C4-2B (cell line): Measurements from ENCODE around the gene B3GALT4.

Experiments used
- ZFX ChIP-seq: fragments of 450-650 bp; IDR thresholded peaks from 2 replicates; pipeline ENCODE4 v1.6.1; 2017
- TF ChIP-seq, protein P1 (sequence below): fragments of 450-650 bp; conservative IDR thresholded peaks from 2 replicates; pipeline ENCODE4 v1.5.1; 2017; ENCODE audit warnings: mild to moderate bottlenecking

DNA sequence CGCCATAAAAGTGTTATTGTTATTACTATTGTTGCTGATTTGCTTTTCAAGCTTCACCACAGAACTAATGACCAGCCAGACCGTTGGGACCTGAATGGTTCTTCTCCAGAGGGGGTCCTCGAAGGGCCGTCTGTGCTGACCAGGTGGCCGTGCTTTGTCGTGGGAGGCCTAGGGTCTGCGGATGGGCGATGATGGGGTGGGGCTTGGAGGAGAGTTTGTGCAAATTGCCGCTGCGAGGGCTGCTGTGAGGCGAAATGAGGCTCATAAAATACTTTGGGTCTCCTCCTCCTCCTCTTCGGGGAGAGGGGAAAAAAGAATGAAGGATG, 46.7 kb downstream of the B3GALT4 start:
- TF ChIP-seq, protein P1, sequence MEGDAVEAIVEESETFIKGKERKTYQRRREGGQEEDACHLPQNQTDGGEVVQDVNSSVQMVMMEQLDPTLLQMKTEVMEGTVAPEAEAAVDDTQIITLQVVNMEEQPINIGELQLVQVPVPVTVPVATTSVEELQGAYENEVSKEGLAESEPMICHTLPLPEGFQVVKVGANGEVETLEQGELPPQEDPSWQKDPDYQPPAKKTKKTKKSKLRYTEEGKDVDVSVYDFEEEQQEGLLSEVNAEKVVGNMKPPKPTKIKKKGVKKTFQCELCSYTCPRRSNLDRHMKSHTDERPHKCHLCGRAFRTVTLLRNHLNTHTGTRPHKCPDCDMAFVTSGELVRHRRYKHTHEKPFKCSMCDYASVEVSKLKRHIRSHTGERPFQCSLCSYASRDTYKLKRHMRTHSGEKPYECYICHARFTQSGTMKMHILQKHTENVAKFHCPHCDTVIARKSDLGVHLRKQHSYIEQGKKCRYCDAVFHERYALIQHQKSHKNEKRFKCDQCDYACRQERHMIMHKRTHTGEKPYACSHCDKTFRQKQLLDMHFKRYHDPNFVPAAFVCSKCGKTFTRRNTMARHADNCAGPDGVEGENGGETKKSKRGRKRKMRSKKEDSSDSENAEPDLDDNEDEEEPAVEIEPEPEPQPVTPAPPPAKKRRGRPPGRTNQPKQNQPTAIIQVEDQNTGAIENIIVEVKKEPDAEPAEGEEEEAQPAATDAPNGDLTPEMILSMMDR, result no peak
- TF ChIP-seq ZFX, result no peak
